CD4-positive, alpha-beta T cell treated with Interleukin-10 for 1 hour (primary cell): ENCODE measurements around the gene CACNB2.
A peak's percentile ranks its signal among the peaks of the same experiment; 100 is the strongest.
"Not testable (repeated sequence)": the region's sequence is repeated elsewhere in the genome, so short reads cannot be mapped to it uniquely, and the experiment has no call there.

Experiments used
- DNase-seq: peaks from one replicate; pipeline ENCODE4 v3.0.0-alpha.2; 2020

CACNB2 gene

DNA sequence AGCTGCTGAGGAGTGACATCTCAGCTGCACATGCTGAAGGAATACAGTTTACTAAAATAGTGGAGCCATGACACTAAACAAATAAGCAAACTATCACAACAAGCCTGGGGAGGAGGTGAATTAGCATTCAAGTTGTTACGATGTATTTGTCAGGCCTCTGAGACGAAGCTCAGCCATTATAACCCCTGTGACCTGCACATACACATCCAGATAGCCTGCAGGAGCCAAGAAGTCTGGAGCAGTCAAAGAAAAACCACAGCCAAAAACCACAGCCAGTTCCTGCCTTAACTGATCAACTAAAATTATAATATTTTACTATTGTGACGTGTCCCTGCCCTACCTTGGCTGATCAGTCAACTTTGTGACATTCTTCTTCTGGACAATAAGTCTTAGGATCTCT, 442.6 kb downstream of the CACNB2 start:
- DNase-seq, result peak; percentile 12

DNA sequence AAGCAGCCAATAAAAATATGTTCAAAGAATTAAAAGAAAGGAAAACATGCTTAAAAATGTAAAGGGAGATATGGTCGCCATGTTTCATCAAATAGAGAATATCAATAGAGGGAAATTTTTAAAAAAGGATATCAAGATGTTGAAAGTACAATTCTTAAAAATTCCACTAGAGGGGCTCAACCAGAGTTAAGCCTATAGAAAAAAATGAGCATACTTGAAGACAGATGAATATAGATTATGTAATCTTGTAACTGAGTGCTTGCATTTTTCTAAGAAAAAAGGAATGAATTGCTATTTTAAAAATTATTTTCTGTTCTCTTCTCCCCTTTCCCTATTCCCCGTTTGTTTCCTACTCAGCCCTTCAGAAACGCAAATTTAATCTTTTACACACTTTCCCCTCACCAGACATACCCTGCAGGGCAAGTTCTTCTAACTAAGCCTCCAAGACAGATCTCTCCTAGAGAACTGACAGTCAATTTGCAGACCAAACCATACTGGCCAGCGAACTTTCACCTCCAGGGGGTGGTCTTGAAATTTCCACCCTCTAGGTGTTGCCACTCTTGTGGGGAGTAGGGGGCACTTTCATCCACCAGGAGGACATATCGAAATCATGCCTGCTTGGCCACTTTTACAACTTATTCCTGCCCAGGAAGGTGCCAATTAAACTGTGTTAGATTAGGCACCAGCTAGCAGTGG, 443.5 kb downstream of the CACNB2 start:
- no peak for DNase-seq

- not testable (repeated sequence) for DNase-seq
These were observed 446.4 kb downstream of the CACNB2 start for GRCh38 chr10:18586637-18587036.

DNA sequence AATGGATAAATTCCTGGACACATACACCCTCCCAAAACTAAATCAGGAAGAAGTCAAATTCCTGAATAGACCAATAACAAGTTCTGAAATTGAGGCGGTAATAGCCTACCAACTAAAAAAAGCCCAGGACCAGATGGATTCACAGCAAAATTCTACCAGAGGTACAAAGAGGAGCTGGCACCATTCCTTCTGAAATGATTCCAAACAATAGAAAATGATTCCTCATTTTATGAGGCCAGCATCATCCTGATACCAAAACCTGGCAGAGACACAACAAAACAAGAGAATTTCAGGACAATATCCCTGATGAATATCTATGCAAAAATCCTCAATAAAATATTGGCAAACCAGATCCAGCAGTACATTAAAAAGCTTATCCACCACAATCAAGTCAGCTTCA, 450.9 kb downstream of the CACNB2 start:
- not testable (repeated sequence) for DNase-seq
